ENCODE data around the gene APCDD1L.

- TF ChIP-seq GATA3 (IDR thresholded peaks at IDR 0.05; ENCODE audit: low read depth, low read length) (no peak), GATA2 (IDR thresholded peaks at IDR 0.05; ENCODE audit: low read depth, low read length) (no peak)
Measured at GRCh38 chr20:58496429-58496769, 18.8 kb downstream of the APCDD1L start.
